Measurements from ENCODE around the gene GABPB1. TPM values are rescaled to one million over a fixed set of nuclear protein-coding genes. Genes with fewer than 3 reads are reported as not detected.

Gene GABPB1
- polyA plus RNA-seq, 1 donor (not counting 4 experiments of a cell fraction or from before 2014, with no cell fraction given): 23.3 TPM

DNA sequence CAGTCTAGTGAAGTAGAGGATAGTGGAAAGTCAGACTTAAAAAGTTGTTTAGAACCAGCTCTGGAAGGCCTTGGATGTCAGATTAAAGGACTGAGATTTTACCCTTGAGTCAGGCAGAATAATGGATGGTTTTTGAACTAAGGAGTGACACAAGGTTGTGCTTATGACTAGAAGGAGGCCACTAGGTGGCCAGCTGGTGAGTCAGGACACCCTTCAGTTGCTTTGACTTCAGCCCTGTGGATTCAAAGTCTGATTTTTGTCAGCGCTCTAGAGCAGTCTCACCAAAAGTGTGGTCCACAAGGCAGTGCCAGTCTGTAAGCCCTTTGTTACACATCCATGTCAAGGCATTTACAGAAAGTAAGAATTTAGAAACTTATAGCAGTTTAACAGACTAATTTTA, 3.8 kb upstream of the GABPB1 start:
- Histone ChIP-seq H3K4me1 (ENCODE audit: control insufficient read depth, extremely low read depth, insufficient read depth, low read length) (peaks cover 13% of the 10 kb centered on the region), H3K4me2 (ENCODE audit: control insufficient read depth, extremely low read depth, insufficient read depth, low read depth, low read length) (no peak overlapping the region), H2AFZ (ENCODE audit: control insufficient read depth, low read length) (no peak overlapping the region), H3K36me3 (ENCODE audit: control insufficient read depth in 2 of 2, extremely low read depth in 1 of 2, insufficient read depth in 2 of 2, low read length in 2 of 2) (peaks cover 6 to 32% of the 10 kb centered on the region in 2 experiments), H3K4me3 (ENCODE audit: control insufficient read depth in 2 of 3, extremely low read depth in 1 of 3, insufficient read depth in 2 of 3, low read depth in 1 of 3, low read length in 3 of 3) (no peak overlapping the region), H3K9me3 (ENCODE audit: control insufficient read depth, low read depth, low read length) (no peaks in the 10 kb centered on the region), H3K79me2 (ENCODE audit: control insufficient read depth, insufficient read depth, low read length) (peaks cover 49% of the 10 kb centered on the region), H3K9ac (ENCODE audit: control insufficient read depth, extremely low read depth, insufficient read depth, low read length) (no peak overlapping the region), H3K9me1 (ENCODE audit: control insufficient read depth, extremely low read depth, insufficient read depth, low read length) (no peaks in the 10 kb centered on the region), H3K27me3 (ENCODE audit: control insufficient read depth, extremely low read depth, insufficient read depth, low read length) (no peaks in the 10 kb centered on the region), H4K20me1 (ENCODE audit: control insufficient read depth, extremely low read depth, insufficient read depth, low read length) (no peaks in the 10 kb centered on the region), H3K27ac (ENCODE audit: control insufficient read depth, insufficient read depth, low read length) (no peak overlapping the region)
- no peak for FAIRE-seq
- dilution Hi-C loops (cut with MboI; ENCODE audit: extremely low pct_ligation_motif_present, low sequenced_read_pairs): no loop called here
- DNase-seq (ENCODE audit: low read depth, low spot score): no peak
- TF ChIP-seq, protein P1, sequence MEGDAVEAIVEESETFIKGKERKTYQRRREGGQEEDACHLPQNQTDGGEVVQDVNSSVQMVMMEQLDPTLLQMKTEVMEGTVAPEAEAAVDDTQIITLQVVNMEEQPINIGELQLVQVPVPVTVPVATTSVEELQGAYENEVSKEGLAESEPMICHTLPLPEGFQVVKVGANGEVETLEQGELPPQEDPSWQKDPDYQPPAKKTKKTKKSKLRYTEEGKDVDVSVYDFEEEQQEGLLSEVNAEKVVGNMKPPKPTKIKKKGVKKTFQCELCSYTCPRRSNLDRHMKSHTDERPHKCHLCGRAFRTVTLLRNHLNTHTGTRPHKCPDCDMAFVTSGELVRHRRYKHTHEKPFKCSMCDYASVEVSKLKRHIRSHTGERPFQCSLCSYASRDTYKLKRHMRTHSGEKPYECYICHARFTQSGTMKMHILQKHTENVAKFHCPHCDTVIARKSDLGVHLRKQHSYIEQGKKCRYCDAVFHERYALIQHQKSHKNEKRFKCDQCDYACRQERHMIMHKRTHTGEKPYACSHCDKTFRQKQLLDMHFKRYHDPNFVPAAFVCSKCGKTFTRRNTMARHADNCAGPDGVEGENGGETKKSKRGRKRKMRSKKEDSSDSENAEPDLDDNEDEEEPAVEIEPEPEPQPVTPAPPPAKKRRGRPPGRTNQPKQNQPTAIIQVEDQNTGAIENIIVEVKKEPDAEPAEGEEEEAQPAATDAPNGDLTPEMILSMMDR (optimal IDR thresholded peaks at IDR 0.05 in 1 of 3, IDR thresholded peaks at IDR 0.05 in 1 of 3, conservative IDR thresholded peaks at IDR 0.05 in 1 of 3; ENCODE audit: extremely low read depth in 1 of 3, insufficient read depth in 2 of 3, low read length in 3 of 3): peak; percentile 33 to 42 (median 35)
- TF ChIP-seq EZH2 (IDR thresholded peaks at IDR 0.05; ENCODE audit: low read length): no peak

DNA sequence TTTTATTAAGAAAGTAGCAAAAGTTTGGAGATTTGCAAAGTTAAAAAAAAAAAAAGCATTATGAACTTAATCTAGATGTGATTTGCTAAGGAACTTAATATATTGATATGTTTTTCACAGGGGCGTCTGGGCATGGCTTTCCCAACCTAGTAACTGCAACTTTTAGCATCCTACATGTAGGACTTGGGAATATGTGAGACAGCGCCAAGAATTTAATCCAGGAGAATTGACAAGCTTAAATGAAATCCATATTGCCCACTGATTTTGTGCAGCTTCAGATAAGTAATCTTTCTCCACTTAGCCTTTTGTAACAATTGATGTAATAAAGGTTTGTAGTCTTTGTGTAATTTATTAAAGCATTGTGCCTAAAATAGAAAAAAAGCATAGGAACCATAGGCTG, 982 bp upstream of the GABPB1 start:
- Histone ChIP-seq H2AFZ (ENCODE audit: control insufficient read depth, low read length) (no peak overlapping the region), H4K20me1 (ENCODE audit: control insufficient read depth, extremely low read depth, insufficient read depth, low read length) (peaks cover 2% of the 10 kb centered on the region), H3K79me2 (ENCODE audit: control insufficient read depth, insufficient read depth, low read length) (peaks cover 73% of the 10 kb centered on the region), H3K27me3 (ENCODE audit: control insufficient read depth, extremely low read depth, insufficient read depth, low read length) (no peaks in the 10 kb centered on the region), H3K4me3 (ENCODE audit: control insufficient read depth in 2 of 3, extremely low read depth in 1 of 3, insufficient read depth in 2 of 3, low read depth in 1 of 3, low read length in 3 of 3) (peak overlapping the region; percentile 73 to 100 (median 98)), H3K27ac (ENCODE audit: control insufficient read depth, insufficient read depth, low read length) (peak overlapping the region; percentile 99), H3K9ac (ENCODE audit: control insufficient read depth, extremely low read depth, insufficient read depth, low read length) (peak overlapping the region; percentile 100), H3K9me1 (ENCODE audit: control insufficient read depth, extremely low read depth, insufficient read depth, low read length) (no peaks in the 10 kb centered on the region), H3K9me3 (ENCODE audit: control insufficient read depth, low read depth, low read length) (no peaks in the 10 kb centered on the region), H3K36me3 (ENCODE audit: control insufficient read depth in 2 of 2, extremely low read depth in 1 of 2, insufficient read depth in 2 of 2, low read length in 2 of 2) (peaks cover 3 to 18% of the 10 kb centered on the region in 2 experiments), H3K4me2 (ENCODE audit: control insufficient read depth, extremely low read depth, insufficient read depth, low read depth, low read length) (peak overlapping the region; percentile 99), H3K4me1 (ENCODE audit: control insufficient read depth, extremely low read depth, insufficient read depth, low read length) (peaks cover 25% of the 10 kb centered on the region)
- FAIRE-seq: no peak
- DNase-seq (ENCODE audit: low read depth, low spot score): no peak
- TF ChIP-seq, protein P1 (optimal IDR thresholded peaks at IDR 0.05 in 1 of 3, IDR thresholded peaks at IDR 0.05 in 1 of 3, conservative IDR thresholded peaks at IDR 0.05 in 1 of 3; ENCODE audit: extremely low read depth in 1 of 3, insufficient read depth in 2 of 3, low read length in 3 of 3): no peak
- no peak for TF ChIP-seq EZH2 (IDR thresholded peaks at IDR 0.05; ENCODE audit: low read length)
- dilution Hi-C loops (cut with MboI; ENCODE audit: extremely low pct_ligation_motif_present, low sequenced_read_pairs): no loop called here
